Keratinocyte (primary cell): ENCODE measurements around the gene FAM53A. TPM values are rescaled to one million over a fixed set of nuclear protein-coding genes. Genes with fewer than 3 reads are reported as not detected.

ENCODE experiments used
- DNase-seq: peaks from one replicate; pipeline ENCODE4 v3.0.0-alpha.2; 2011; ENCODE audit warnings: low read depth, missing footprints, low spot score
- FAIRE-seq: peaks from 2 replicates; lab custom pipeline; 2011; peaks lifted over from hg19 to GRCh38; lab: Jason Lieb, UNC
- H2AFZ ChIP-seq: 2 replicates; pipeline ENCODE4 v1.6.0; 2012; ENCODE audit warnings: low read length, control low read depth, inconsistent platforms; ENCODE audit not compliant: control insufficient read depth
- H3K27ac ChIP-seq: 2 replicates; pipeline ENCODE4 v1.5.1; 2011; ENCODE audit warnings: low read length; ENCODE audit not compliant: control insufficient read depth, insufficient read depth
- H3K27me3 ChIP-seq: 3 replicates; pipeline ENCODE4 v1.6.0; 2011; ENCODE audit warnings: low read length; ENCODE audit not compliant: control insufficient read depth, insufficient read depth; ENCODE audit errors: extremely low read depth
- H3K36me3 ChIP-seq, 2 experiments: 2 replicates in 1 of 2; 3 replicates in 1 of 2; pipeline ENCODE4 v1.5.1; 2011; ENCODE audit warnings: low read length in 2 of 2, mild to moderate bottlenecking in 1 of 2; ENCODE audit not compliant: control insufficient read depth in 2 of 2, insufficient read depth in 2 of 2; ENCODE audit errors: extremely low read depth in 1 of 2
- H3K4me1 ChIP-seq: 3 replicates; pipeline ENCODE4 v1.5.1; 2011; ENCODE audit warnings: low read length; ENCODE audit not compliant: control insufficient read depth, insufficient read depth; ENCODE audit errors: extremely low read depth
- H3K4me2 ChIP-seq: 3 replicates; pipeline ENCODE4 v1.6.0; 2011; ENCODE audit warnings: low read depth, low read length; ENCODE audit not compliant: control insufficient read depth, insufficient read depth; ENCODE audit errors: extremely low read depth
- H3K4me3 ChIP-seq, 3 experiments: fragments of 200-600 bp in 1 of 3; sonication (generic) in 1 of 3; 2 replicates in 2 of 3; 3 replicates in 1 of 3; pipeline ENCODE4 v1.5.1; 2011 to 2016; ENCODE audit warnings: low read length in 3 of 3, mild to moderate bottlenecking in 3 of 3, control low read depth in 2 of 3, inconsistent platforms in 1 of 3, low read depth in 1 of 3, mixed read lengths in 1 of 3, mixed run types in 1 of 3, moderate library complexity in 1 of 3; ENCODE audit not compliant: control insufficient read depth in 2 of 3, insufficient read depth in 2 of 3; ENCODE audit errors: extremely low read depth in 1 of 3
- H3K79me2 ChIP-seq: 2 replicates; pipeline ENCODE4 v1.6.0; 2012; ENCODE audit warnings: low read length; ENCODE audit not compliant: control insufficient read depth, insufficient read depth
- H3K9ac ChIP-seq: 3 replicates; pipeline ENCODE4 v1.6.0; 2011; ENCODE audit warnings: low read length; ENCODE audit not compliant: control insufficient read depth, insufficient read depth; ENCODE audit errors: extremely low read depth
- H3K9me1 ChIP-seq: 3 replicates; pipeline ENCODE4 v1.6.0; 2011; ENCODE audit warnings: low read length; ENCODE audit not compliant: control insufficient read depth, insufficient read depth; ENCODE audit errors: extremely low read depth
- H3K9me3 ChIP-seq: 2 replicates; pipeline ENCODE4 v1.5.1; 2012; ENCODE audit warnings: low read depth, low read length; ENCODE audit not compliant: control insufficient read depth
- H4K20me1 ChIP-seq: 3 replicates; pipeline ENCODE4 v1.6.0; 2011; ENCODE audit warnings: low read length; ENCODE audit not compliant: control insufficient read depth, insufficient read depth; ENCODE audit errors: extremely low read depth
- CTCF ChIP-seq, 3 experiments: IDR thresholded peaks in 1 of 3; conservative IDR thresholded peaks in 1 of 3; optimal IDR thresholded peaks in 1 of 3; 2 replicates in 2 of 3; 3 replicates in 1 of 3; pipeline versions ENCODE3 to v1.5.1; 2011; ENCODE audit warnings: low read length in 3 of 3, mild to moderate bottlenecking in 3 of 3, moderate library complexity in 2 of 3, control low read depth in 1 of 3, inconsistent platforms in 1 of 3; ENCODE audit not compliant: insufficient read depth in 2 of 3; ENCODE audit errors: extremely low read depth in 1 of 3
- EZH2 ChIP-seq: IDR thresholded peaks from one replicate; pipeline ENCODE4 v1.6.1; 2012; ENCODE audit warnings: inconsistent platforms, mild to moderate bottlenecking, low read length, moderate library complexity
- dilution Hi-C: fragments of 300-500 bp; cut with MboI; formaldehyde crosslinking; loops from one replicate; pipeline ENCODE4 v1.7.0; 2020; ENCODE audit warnings: low sequenced_read_pairs; ENCODE audit not compliant: extremely low pct_ligation_motif_present
- polyA plus RNA-seq, 5 experiments: library from polyadenylated mRNA; depleted of rRNA in 3 of 5; stranded (reverse) in 3 of 5; stranded (forward) in 1 of 5; unstranded in 1 of 5; fragments of >200 nt; gene quantifications; 1 replicate in 1 of 5; 2 replicates in 3 of 5; 3 replicates in 1 of 5; pipeline versions ENCODE4 v1.2.1 to v1.2.3, GENCODE V29; 2011 to 2012; ENCODE audit warnings: missing spikeins in 2 of 5, low read depth in 1 of 5, low replicate concordance in 1 of 5

FAM53A gene
- polyA plus RNA-seq, 1 donor (not counting 4 experiments of a cell fraction or from before 2014, with no cell fraction given) = 0.50 TPM

GRCh38 chr4:1592068-1592708, 91.9 kb downstream of the FAM53A start:
- dilution Hi-C loops = no loop called here
- Histone ChIP-seq H3K27ac (no peak overlapping the region), H3K9ac (no peak overlapping the region), H3K4me1 (no peaks in the 10 kb centered on the region), H3K9me3 (peaks cover 5% of the 10 kb centered on the region), H3K9me1 (no peaks in the 10 kb centered on the region), H3K4me3 (no peak overlapping the region), H4K20me1 (no peaks in the 10 kb centered on the region), H3K27me3 (peaks cover 26% of the 10 kb centered on the region), H3K4me2 (no peak overlapping the region), H3K36me3 (no peaks in the 10 kb centered on the region), H2AFZ (no peak overlapping the region), H3K79me2 (no peaks in the 10 kb centered on the region)
- TF ChIP-seq CTCF (optimal IDR thresholded peaks at IDR 0.05 in 1 of 3, IDR thresholded peaks at IDR 0.05 in 1 of 3, conservative IDR thresholded peaks at IDR 0.05 in 1 of 3; ENCODE audit: extremely low read depth in 1 of 3, insufficient read depth in 2 of 3, low read length in 3 of 3) (no peak), EZH2 (no peak)
- DNase-seq (no peak), FAIRE-seq (no peak)

GRCh38 chr4:1591107-1591506, 93.0 kb downstream of the FAM53A start:
- TF ChIP-seq EZH2 (no peak), CTCF (optimal IDR thresholded peaks at IDR 0.05 in 1 of 3, IDR thresholded peaks at IDR 0.05 in 1 of 3, conservative IDR thresholded peaks at IDR 0.05 in 1 of 3; ENCODE audit: extremely low read depth in 1 of 3, insufficient read depth in 2 of 3, low read length in 3 of 3) (no peak)
- H3K36me3 ChIP-seq = no peaks in the 10 kb centered on the region
- no peak overlapping the region for H3K27ac ChIP-seq
- DNase-seq (no peak), FAIRE-seq (no peak)
- H3K9me1 ChIP-seq = no peaks in the 10 kb centered on the region
- H3K9ac ChIP-seq = no peak overlapping the region
- dilution Hi-C loops = no loop called here
- H3K27me3 ChIP-seq = peaks cover 26% of the 10 kb centered on the region
- H3K79me2 ChIP-seq = no peaks in the 10 kb centered on the region
- H3K4me2 ChIP-seq = no peak overlapping the region
- H3K9me3 ChIP-seq = peaks cover 5% of the 10 kb centered on the region
- H3K4me1 ChIP-seq = no peaks in the 10 kb centered on the region
- no peak overlapping the region for H3K4me3 ChIP-seq
- no peak overlapping the region for H2AFZ ChIP-seq
- H4K20me1 ChIP-seq = no peaks in the 10 kb centered on the region
